ENCODE data around the gene UCN2.

DNA sequence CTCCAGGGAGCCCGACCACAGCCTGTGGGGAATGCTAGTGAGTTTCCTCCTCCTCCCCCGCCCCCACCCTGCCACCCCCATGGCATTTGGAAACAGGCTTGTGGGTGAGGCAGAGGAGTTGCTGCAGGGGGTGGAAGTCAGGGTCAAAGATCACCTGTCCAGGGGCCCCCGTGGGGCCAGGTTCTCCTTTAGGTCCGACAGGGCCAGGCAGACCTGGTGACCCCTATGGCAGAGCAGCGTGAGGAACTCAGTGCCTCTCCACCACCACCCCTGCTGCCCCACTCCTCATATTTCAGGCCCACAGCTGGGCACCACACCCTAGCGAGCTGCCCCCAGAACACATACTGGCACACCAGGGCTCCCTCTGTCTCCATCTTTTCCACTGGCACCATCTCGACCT lies 8.9 kb upstream of the UCN2 start:
- no peak for TF ChIP-seq CTCF (IDR thresholded peaks at IDR 0.05)
- TF ChIP-seq POLR2A (IDR thresholded peaks at IDR 0.05): no peak
